Measurements from ENCODE around the gene GRK1.

GRK1 gene

GRCh38 chr13:113665597-113666328 is 1.3 kb upstream of the GRK1 start:
- no peak for DNase-seq (ENCODE audit: low spot score)

DNA sequence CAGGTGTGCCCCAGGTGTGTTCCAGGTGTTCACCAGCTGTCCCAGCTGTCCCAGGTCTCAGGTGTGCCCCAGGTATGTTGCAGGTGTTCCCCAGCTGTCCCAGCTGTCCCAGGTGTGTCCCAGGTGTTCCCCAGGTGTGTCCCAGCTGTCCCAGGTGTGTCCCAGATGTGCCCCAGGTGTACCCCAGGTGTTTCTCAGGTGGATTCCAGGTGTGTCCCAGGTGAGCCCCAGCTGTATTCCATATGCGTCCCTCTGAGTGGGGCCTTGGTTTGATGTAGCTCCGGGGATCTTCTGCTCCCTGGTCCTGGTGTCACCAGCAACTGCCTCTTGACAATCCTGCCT is 719 bp upstream of the GRK1 start:
- DNase-seq (ENCODE audit: low spot score) = no peak

DNA sequence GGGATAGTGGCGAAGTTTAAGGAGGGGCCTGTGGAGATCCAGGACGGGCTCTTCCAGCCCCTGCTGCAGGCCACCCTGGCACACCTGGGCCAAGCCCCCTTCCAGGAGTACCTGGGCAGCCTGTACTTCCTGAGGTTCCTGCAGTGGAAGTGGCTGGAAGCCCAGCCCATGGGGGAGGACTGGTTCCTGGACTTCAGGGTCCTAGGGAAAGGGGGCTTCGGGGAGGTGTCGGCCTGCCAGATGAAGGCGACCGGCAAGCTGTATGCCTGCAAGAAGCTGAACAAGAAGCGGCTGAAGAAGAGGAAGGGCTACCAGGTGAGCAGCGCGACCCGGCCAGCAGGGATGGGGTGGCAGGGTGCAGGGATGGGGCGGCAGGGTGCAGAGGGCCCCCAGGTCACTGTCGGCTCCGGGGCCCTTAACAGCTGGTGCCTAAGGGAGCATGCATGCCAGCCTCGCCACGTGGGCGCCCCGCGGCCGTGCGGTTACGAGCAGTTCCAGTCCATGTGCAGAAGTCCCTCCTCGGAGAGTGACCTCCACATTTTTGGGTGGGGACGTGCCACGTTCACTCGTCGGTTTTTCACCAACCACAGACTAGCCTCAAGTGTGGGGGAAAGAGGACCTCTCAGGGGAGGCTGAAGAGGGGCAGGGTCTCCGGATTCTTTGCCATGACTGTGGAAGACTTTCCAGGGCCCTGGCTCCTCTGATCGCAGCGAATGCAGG is 912 bp downstream of the GRK1 start:
- no peak for DNase-seq (ENCODE audit: low spot score)

- no peak for DNase-seq (ENCODE audit: low spot score)
These were observed 1.5 kb downstream of the GRK1 start for GRCh38 chr13:113668491-113668971.

- no peak for DNase-seq (ENCODE audit: low spot score)
These were observed 2.3 kb downstream of the GRK1 start for GRCh38 chr13:113669231-113669754.

GRCh38 chr13:113669755-113670341 is 2.8 kb downstream of the GRK1 start:
- DNase-seq (ENCODE audit: low spot score) = no peak

DNA sequence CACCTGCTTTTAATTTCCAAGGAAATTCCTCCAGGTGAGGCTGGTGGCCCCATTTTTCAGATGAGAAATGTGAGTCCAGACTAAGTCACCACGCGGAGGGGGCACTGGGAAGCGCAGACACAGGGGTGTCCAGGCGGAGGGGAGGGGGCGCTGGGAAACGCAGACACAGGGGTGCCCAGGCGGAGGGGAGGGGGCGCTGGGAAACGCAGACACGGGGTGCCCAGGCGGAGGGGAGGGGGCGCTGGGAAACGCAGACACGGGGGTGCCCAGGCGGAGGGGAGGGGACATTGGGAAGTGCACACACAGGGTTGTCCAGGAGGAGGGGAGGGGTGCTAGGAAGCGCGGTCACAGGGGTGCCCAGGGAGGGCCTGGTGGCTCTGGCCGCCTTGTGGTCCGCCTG is 3.5 kb downstream of the GRK1 start:
- no peak for DNase-seq (ENCODE audit: low spot score)

DNA sequence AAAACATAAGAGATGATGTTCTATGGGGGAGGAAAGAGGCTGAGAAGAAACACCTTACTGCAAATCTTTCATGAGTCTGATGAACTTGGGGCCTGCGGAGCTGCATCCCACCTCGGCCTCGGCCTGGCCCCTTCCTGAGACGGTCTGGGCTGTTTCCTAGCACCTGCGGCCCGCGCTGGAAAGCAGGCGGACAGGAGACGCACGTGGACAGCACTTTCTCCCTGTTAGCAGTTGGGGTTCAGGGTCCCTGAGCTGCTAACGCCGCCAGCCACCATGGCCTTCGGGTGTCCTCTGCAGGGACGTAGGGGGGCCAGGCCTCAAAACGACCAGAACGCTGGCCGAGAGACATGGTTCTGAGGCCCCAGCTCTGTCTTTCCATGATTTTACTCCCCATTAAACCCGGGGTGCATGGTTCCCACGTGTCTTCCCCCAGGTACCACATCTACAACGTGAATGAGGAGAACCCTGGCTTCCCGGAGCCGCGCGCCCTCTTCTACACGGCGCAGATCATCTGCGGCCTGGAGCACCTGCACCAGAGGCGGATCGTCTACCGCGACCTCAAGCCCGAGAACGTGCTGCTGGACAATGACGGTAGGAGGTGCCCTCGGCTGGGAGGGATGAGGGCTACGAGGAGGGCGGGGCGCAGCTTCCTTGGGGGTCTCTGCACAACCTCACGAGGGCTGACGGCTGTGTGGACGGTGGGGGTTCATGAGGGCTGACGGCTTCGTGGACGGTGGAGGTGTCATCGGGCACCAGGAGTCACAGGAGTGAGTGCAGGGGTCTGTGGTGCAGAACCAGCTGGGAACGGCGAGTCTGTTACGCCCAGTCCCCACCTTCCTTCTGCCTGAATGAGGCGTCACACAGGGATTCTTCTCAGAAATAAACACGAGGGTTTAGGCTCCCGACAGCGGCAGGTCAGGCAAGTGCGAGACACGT is 4.3 kb downstream of the GRK1 start:
- DNase-seq (ENCODE audit: low spot score) = no peak

DNA sequence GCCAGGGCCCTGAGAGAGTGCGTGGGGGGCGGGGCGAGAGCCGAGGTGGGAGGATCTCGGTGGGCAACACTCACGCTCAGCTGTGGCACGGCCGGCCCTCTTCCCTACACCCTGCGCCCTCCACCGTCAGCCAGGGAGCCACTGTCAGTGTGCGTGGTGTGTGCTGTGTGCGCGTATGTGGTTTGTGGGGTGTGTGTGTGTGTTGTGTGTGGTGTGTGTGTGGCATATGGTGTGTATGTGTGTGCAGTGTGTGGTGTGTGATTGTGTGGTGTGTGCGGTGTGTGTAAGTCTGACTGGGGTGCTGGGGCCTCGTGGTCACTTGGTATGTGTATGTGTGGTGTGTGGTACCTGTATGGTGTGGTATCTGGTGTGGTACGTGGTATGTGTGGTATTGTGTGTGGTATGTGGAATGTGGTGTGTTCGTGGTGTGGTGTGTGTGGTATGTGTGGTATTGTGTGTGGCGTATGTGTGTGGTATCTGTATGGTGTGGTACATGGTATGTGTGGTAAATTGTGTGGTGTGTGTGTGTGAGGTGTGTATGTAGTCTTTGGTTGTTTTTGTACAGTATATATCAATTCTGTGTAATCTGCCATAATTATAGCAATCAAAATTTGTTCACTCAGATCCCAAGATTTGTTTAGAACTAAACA is 5.1 kb downstream of the GRK1 start:
- DNase-seq (ENCODE audit: low spot score) = no peak

GRCh38 chr13:113722921-113723320 is 55.9 kb downstream of the GRK1 start:
- no peak for DNase-seq (ENCODE audit: low spot score)

DNA sequence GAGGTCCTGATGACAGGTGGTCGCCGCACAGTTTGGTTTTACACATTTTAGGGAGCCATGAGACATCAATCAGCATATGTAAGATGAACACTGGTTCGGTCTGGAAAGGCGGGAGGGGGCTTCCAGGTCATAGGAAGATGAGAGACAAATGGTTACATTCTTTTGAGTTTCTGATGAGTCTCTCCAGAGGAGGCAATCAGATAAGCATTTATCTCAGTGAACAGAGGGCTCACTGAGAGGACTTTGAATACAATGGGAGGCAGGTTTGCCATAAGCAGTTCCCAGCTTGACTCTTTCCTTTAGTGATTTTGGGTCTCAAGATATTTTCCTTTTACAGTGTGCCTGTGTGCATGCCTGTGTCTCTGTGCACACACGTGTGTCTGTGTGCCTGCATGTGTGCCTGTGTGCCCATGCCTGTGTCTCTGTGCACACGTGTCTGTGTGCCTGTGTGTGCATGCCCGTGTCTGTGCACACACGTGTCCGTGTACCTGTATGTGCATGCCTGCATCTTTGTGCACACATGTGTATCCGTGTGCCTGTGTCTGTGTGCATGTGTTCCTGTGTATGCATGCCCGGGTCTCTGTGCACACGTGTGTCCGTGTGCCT is 56.5 kb downstream of the GRK1 start:
- no peak for DNase-seq (ENCODE audit: low spot score)

- DNase-seq (ENCODE audit: low spot score) = no peak
These were observed 57.2 kb downstream of the GRK1 start for GRCh38 chr13:113724016-113724758.

GRCh38 chr13:113724780-113725315 is 57.8 kb downstream of the GRK1 start:
- DNase-seq (ENCODE audit: low spot score) = peak; percentile 84

DNA sequence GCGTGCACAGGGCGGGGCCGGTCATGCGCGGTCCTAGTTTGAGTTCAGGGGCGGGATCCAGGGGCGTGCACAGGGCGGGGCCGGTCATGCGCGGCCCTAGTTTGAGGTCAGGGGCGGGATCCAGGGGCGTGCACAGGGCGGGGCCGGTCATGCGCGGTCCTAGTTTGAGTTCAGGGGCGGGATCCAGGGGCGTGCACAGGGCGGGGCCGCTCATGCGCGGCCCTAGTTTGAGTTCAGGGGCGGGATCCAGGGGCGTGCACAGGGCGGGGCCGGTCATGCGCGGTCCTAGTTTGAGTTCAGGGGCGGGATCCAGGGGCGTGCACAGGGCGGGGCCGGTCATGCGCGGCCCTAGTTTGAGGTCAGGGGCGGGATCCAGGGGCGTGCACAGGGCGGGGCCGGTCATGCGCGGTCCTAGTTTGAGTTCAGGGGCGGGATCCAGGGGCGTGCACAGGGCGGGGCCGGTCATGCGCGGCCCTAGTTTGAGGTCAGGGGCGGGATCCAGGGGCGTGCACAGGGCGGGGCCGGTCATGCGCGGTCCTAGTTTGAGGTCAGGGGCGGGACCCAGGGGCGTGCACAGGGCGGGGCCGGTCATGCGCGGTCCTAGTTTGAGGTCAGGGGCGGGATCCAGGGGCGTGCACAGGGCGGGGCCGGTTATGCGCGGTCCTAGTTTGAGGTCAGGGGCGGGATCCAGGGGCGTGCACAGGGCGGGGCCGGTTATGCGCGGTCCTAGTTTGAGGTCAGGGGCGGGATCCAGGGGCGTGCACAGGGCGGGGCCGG is 58.5 kb downstream of the GRK1 start:
- DNase-seq (ENCODE audit: low spot score) = peak; percentile 56

- peak; percentile 19 for DNase-seq (ENCODE audit: low spot score)
These were observed 59.2 kb downstream of the GRK1 start for GRCh38 chr13:113726106-113726821.

DNA sequence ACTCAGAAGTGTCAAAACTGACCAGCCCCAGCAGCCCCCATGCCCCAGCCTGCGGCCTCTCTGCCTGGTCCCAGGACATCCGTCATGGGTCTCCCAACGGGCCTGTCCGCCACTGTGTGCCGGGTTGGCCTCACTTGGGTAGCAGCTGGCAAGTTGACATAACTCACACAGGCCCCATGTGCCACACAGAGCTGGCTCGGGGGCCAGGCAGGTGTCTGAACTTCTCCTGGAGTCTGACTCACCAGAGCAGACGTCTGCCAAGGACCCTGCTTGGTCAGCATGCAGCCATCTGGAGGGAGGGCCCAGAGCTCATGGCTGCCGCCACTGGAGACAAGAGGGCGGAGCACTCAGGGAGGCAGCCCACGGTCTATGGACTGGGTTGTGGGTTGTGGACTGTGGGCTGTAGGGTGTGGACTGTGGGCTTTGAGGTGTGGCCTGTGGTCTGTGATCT is 60.0 kb downstream of the GRK1 start:
- no peak for DNase-seq (ENCODE audit: low spot score)

DNA sequence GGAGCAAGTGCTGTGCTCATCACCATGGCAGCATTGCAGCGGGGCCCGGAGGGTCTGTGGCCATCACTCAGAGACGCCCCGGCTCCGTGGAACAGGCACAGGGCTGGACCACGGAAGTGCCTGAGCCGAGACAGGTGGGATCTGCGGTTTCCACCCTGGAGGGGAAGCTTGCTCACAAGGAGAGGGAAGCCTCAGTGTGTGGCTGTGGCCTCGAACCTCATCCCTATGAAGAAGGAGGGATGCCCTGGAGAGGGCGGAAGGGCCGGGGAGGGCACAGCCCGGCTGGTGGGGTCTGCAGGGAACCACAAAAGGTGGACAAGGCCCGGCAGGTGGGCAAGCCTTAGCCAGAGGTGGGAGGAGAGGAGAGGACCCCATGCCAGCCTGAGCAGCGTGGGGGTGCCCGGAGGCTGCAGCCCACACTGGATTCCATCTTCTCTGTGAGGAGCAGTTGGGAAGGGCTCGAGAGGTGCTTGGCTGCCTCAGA is 61.6 kb downstream of the GRK1 start:
- DNase-seq (ENCODE audit: low spot score) = no peak

Measured in CD4-positive, alpha-beta T cell treated with Interleukin-15 for 4 hours (primary cell).